Naive B cell (primary cell): ENCODE measurements around the gene TECTA. TPM values are rescaled to one million over a fixed set of nuclear protein-coding genes. Genes with fewer than 3 reads are reported as not detected.

Experiments
- ATAC-seq, 2 donors: fragments of 150-1000 bp; cut with Tn5 transposase; 2 replicates each; pipeline ENCODE4 v1.10.0; 2021; ENCODE audit warnings: low read depth in 2 of 2, mild to moderate bottlenecking in 2 of 2, moderate library complexity in 2 of 2
- DNase-seq: peaks from one replicate; pipeline ENCODE4 v3.0.0; 2022
- H3K27ac Mint-ChIP-seq, 6 donors: one replicate each; pipeline ENCODE4 v1.8.0; 2020 to 2022; ENCODE audit warnings: mild to moderate bottlenecking in 6 of 6, mixed read lengths in 6 of 6, moderate library complexity in 5 of 6, inconsistent platforms in 2 of 6
- H3K27me3 Mint-ChIP-seq, 3 donors: one replicate each; pipeline ENCODE4 v1.8.0; 2021 to 2022; ENCODE audit warnings: mixed read lengths in 3 of 3, mild to moderate bottlenecking in 1 of 3
- H3K36me3 Mint-ChIP-seq, 2 donors: one replicate each; pipeline ENCODE4 v1.8.0; 2020 to 2022; ENCODE audit warnings: mixed read lengths in 2 of 2, inconsistent platforms in 1 of 2, mild to moderate bottlenecking in 1 of 2
- H3K4me1 Mint-ChIP-seq, 3 donors: one replicate each; pipeline ENCODE4 v1.8.0; 2020 to 2022; ENCODE audit warnings: mixed read lengths in 3 of 3, inconsistent platforms in 1 of 3, mild to moderate bottlenecking in 1 of 3, moderate library complexity in 1 of 3
- H3K4me3 Mint-ChIP-seq, 8 donors: one replicate each; pipeline ENCODE4 v1.8.0; 2020 to 2022; ENCODE audit warnings: mild to moderate bottlenecking in 8 of 8, mixed read lengths in 8 of 8, moderate library complexity in 8 of 8, inconsistent platforms in 2 of 8
- H3K9me3 Mint-ChIP-seq, 7 donors: one replicate each; pipeline ENCODE4 v1.8.0; 2020 to 2022; ENCODE audit warnings: mixed read lengths in 7 of 7, mild to moderate bottlenecking in 5 of 7, inconsistent platforms in 2 of 7, moderate library complexity in 1 of 7
- polyA plus RNA-seq, 6 donors: library from polyadenylated mRNA; unstranded; fragments of 300-500 nt; fragmentation: Illumina TruSeq; gene quantifications; one replicate each; pipeline ENCODE4 v1.2.3, GENCODE V29; 2021; ENCODE audit warnings: low read depth in 6 of 6

The TECTA gene
- polyA plus RNA-seq, 6 donors from 2014 or later, result 0.32 TPM; not detected in 5

- DNase-seq (no peak), ATAC-seq (no peak)
- Mint-ChIP-seq H3K36me3 (peaks cover 0 to 7% of the 10 kb centered on the region in 2 donors), H3K4me1 (no peaks in the 10 kb centered on the region), H3K9me3 (peaks cover 0 to 25% (median 13%) of the 10 kb centered on the region in 7 donors), H3K27me3 (peaks cover 11 to 18% (median 12%) of the 10 kb centered on the region in 3 donors), H3K4me3 (no peak overlapping the region), H3K27ac (no peak overlapping the region)
These were observed 18.4 kb downstream of the TECTA start for GRCh38 chr11:121119440-121119839.

- Mint-ChIP-seq H3K4me3 (no peak overlapping the region), H3K27me3 (peaks cover 0 to 11% (median 9%) of the 10 kb centered on the region in 3 donors), H3K9me3 (peaks cover 0 to 25% (median 13%) of the 10 kb centered on the region in 7 donors), H3K27ac (no peak overlapping the region), H3K4me1 (no peaks in the 10 kb centered on the region), H3K36me3 (peaks cover 0 to 7% of the 10 kb centered on the region in 2 donors)
- ATAC-seq (no peak), DNase-seq (no peak)
These were observed 21.3 kb downstream of the TECTA start for GRCh38 chr11:121122328-121122727.

- Mint-ChIP-seq H3K4me1 (no peaks in the 10 kb centered on the region), H3K4me3 (no peak overlapping the region), H3K27me3 (peaks cover 0 to 9% (median under 1%) of the 10 kb centered on the region in 3 donors), H3K36me3 (peaks cover 0 to 7% of the 10 kb centered on the region in 2 donors), H3K9me3 (peaks cover 0 to 25% (median 13%) of the 10 kb centered on the region in 7 donors), H3K27ac (no peak overlapping the region)
- no peak for DNase-seq
- ATAC-seq, result no peak
These were observed 22.5 kb downstream of the TECTA start for GRCh38 chr11:121123496-121124069.

- H3K27me3 Mint-ChIP-seq, result peaks cover 0 to 9% (median 9%) of the 10 kb centered on the region in 3 donors
- no peak overlapping the region for H3K4me3 Mint-ChIP-seq
- peaks cover 0 to 12% (median 2%) of the 10 kb centered on the region in 7 donors for H3K9me3 Mint-ChIP-seq
- H3K27ac Mint-ChIP-seq, result peak overlapping the region in 1 of 6 donors; percentile 70
- ATAC-seq, result no peak
- H3K4me1 Mint-ChIP-seq, result no peaks in the 10 kb centered on the region
- no peak for DNase-seq
- peaks cover 0 to 7% of the 10 kb centered on the region in 2 donors for H3K36me3 Mint-ChIP-seq
These were observed 26.8 kb downstream of the TECTA start for GRCh38 chr11:121127809-121128208.

GRCh38 chr11:121129362-121130340 lies 28.6 kb downstream of the TECTA start:
- H3K4me1 Mint-ChIP-seq, result no peaks in the 10 kb centered on the region
- ATAC-seq (no peak), DNase-seq (no peak)
- peaks cover 5 to 9% (median 5%) of the 10 kb centered on the region in 3 donors for H3K27me3 Mint-ChIP-seq
- H3K9me3 Mint-ChIP-seq, result no peaks in the 10 kb centered on the region
- H3K27ac Mint-ChIP-seq, result no peak overlapping the region
- no peak overlapping the region for H3K4me3 Mint-ChIP-seq
- no peaks in the 10 kb centered on the region for H3K36me3 Mint-ChIP-seq

GRCh38 chr11:121131656-121132055 lies 30.6 kb downstream of the TECTA start:
- Mint-ChIP-seq H3K4me1 (no peaks in the 10 kb centered on the region), H3K27ac (no peak overlapping the region), H3K27me3 (peaks cover 5 to 9% (median 7%) of the 10 kb centered on the region in 3 donors), H3K36me3 (no peaks in the 10 kb centered on the region), H3K4me3 (no peak overlapping the region), H3K9me3 (no peaks in the 10 kb centered on the region)
- no peak for ATAC-seq
- no peak for DNase-seq

- ATAC-seq, result no peak
- peaks cover 5 to 9% (median 7%) of the 10 kb centered on the region in 3 donors for H3K27me3 Mint-ChIP-seq
- no peak for DNase-seq
- no peaks in the 10 kb centered on the region for H3K4me1 Mint-ChIP-seq
- no peaks in the 10 kb centered on the region for H3K9me3 Mint-ChIP-seq
- no peak overlapping the region for H3K27ac Mint-ChIP-seq
- no peak overlapping the region for H3K4me3 Mint-ChIP-seq
- no peaks in the 10 kb centered on the region for H3K36me3 Mint-ChIP-seq
These were observed 31.4 kb downstream of the TECTA start for GRCh38 chr11:121132211-121132976.

- Mint-ChIP-seq H3K27ac (peak overlapping the region in 1 of 6 donors; percentile 62), H3K4me3 (no peak overlapping the region), H3K27me3 (peaks cover 0 to 7% (median 3%) of the 10 kb centered on the region in 3 donors), H3K36me3 (no peaks in the 10 kb centered on the region), H3K9me3 (no peaks in the 10 kb centered on the region), H3K4me1 (no peaks in the 10 kb centered on the region)
- DNase-seq (no peak), ATAC-seq (no peak)
These were observed 33.8 kb downstream of the TECTA start for GRCh38 chr11:121134741-121135312.

GRCh38 chr11:121137005-121137404 lies 36.0 kb downstream of the TECTA start:
- Mint-ChIP-seq H3K9me3 (no peaks in the 10 kb centered on the region), H3K36me3 (no peaks in the 10 kb centered on the region), H3K4me3 (no peak overlapping the region), H3K27ac (peak overlapping the region in 1 of 6 donors; percentile 23), H3K4me1 (no peaks in the 10 kb centered on the region), H3K27me3 (peaks cover 4 to 14% (median 12%) of the 10 kb centered on the region in 3 donors)
- ATAC-seq (no peak), DNase-seq (no peak)

- ATAC-seq (no peak), DNase-seq (no peak)
- H3K27ac Mint-ChIP-seq, result no peak overlapping the region
- no peaks in the 10 kb centered on the region for H3K9me3 Mint-ChIP-seq
- no peak overlapping the region for H3K4me3 Mint-ChIP-seq
- H3K27me3 Mint-ChIP-seq, result peaks cover 8 to 23% (median 14%) of the 10 kb centered on the region in 3 donors
- H3K36me3 Mint-ChIP-seq, result no peaks in the 10 kb centered on the region
- no peaks in the 10 kb centered on the region for H3K4me1 Mint-ChIP-seq
These were observed 37.2 kb downstream of the TECTA start for GRCh38 chr11:121138259-121138658.

GRCh38 chr11:121140369-121140768 lies 39.3 kb downstream of the TECTA start:
- no peak overlapping the region for H3K4me3 Mint-ChIP-seq
- no peak overlapping the region for H3K27ac Mint-ChIP-seq
- no peaks in the 10 kb centered on the region for H3K36me3 Mint-ChIP-seq
- H3K4me1 Mint-ChIP-seq, result no peaks in the 10 kb centered on the region
- ATAC-seq, result no peak
- H3K27me3 Mint-ChIP-seq, result peaks cover 8 to 27% (median 17%) of the 10 kb centered on the region in 3 donors
- H3K9me3 Mint-ChIP-seq, result no peaks in the 10 kb centered on the region
- no peak for DNase-seq

GRCh38 chr11:121141066-121141465 lies 40.0 kb downstream of the TECTA start:
- peaks cover 8 to 27% (median 17%) of the 10 kb centered on the region in 3 donors for H3K27me3 Mint-ChIP-seq
- no peaks in the 10 kb centered on the region for H3K36me3 Mint-ChIP-seq
- no peaks in the 10 kb centered on the region for H3K4me1 Mint-ChIP-seq
- ATAC-seq (no peak), DNase-seq (no peak)
- H3K9me3 Mint-ChIP-seq, result no peaks in the 10 kb centered on the region
- H3K4me3 Mint-ChIP-seq, result no peak overlapping the region
- H3K27ac Mint-ChIP-seq, result no peak overlapping the region

GRCh38 chr11:121143921-121144320 lies 42.9 kb downstream of the TECTA start:
- ATAC-seq, result no peak
- Mint-ChIP-seq H3K27ac (peak overlapping the region in 2 of 6 donors; percentile 2 to 24), H3K36me3 (no peaks in the 10 kb centered on the region), H3K4me3 (no peak overlapping the region), H3K4me1 (no peaks in the 10 kb centered on the region), H3K27me3 (peaks cover 8 to 27% (median 17%) of the 10 kb centered on the region in 3 donors), H3K9me3 (no peaks in the 10 kb centered on the region)
- DNase-seq, result no peak
